HepG2 (cell line): ENCODE measurements around the gene STK32A.

ENCODE experiments used
- ERF ChIP-seq: IDR thresholded peaks from 2 replicates; pipeline ENCODE4 v1.6.1; 2018; ENCODE audit warnings: missing biosample characterization, missing genetic modification reagents
- MED13 ChIP-seq: sonication (generic); formaldehyde crosslinking; IDR thresholded peaks from 2 replicates; pipeline ENCODE4 v1.5.0; 2020; ENCODE audit warnings: missing genetic modification reagents
- PHF21A ChIP-seq: sonication (generic); formaldehyde crosslinking; IDR thresholded peaks from 2 replicates; pipeline ENCODE4 v1.5.0; 2020; ENCODE audit warnings: mild to moderate bottlenecking, missing genetic modification reagents
- POLR2G ChIP-seq: fragments of 200-400 bp; formaldehyde crosslinking; IDR thresholded peaks from 2 replicates; pipeline ENCODE4 v1.6.1; 2018; ENCODE audit warnings: mild to moderate bottlenecking, low read depth, low read length, moderate library complexity
- SMARCC2 ChIP-seq: fragments of 450-650 bp; IDR thresholded peaks from 2 replicates; pipeline ENCODE4 v1.6.1; 2017; ENCODE audit warnings: antibody characterized with exemption, mild to moderate bottlenecking
- ZNF260 ChIP-seq: sonication (generic); formaldehyde crosslinking; IDR thresholded peaks from 2 replicates; pipeline ENCODE4 v1.4.0; 2020; ENCODE audit warnings: missing genetic modification reagents, low read depth, mild to moderate bottlenecking, borderline replicate concordance
- ZNF446 ChIP-seq: sonication (generic); formaldehyde crosslinking; IDR thresholded peaks from 2 replicates; pipeline ENCODE4 v1.5.0; 2020; ENCODE audit warnings: mild to moderate bottlenecking, missing genetic modification reagents
- ZNF569 ChIP-seq: sonication (generic); formaldehyde crosslinking; IDR thresholded peaks from 2 replicates; pipeline ENCODE4 v1.5.0; 2020; ENCODE audit warnings: mild to moderate bottlenecking, missing genetic modification reagents, moderate library complexity, borderline replicate concordance
- ZNF770 ChIP-seq: sonication (generic); formaldehyde crosslinking; IDR thresholded peaks from 2 replicates; pipeline ENCODE4 v1.5.0; 2020; ENCODE audit warnings: mild to moderate bottlenecking, missing genetic modification reagents
- TF ChIP-seq, protein P1 (sequence below): sonication (generic); formaldehyde crosslinking; IDR thresholded peaks from 2 replicates; pipeline ENCODE4 v1.5.0; 2020; ENCODE audit warnings: mild to moderate bottlenecking, missing genetic modification reagents, moderate library complexity
- TF ChIP-seq, protein P2 (sequence below): IDR thresholded peaks from 2 replicates; pipeline ENCODE4 v1.6.1; 2012; ENCODE audit warnings: low read length, improper control_type of control experiment
- TF ChIP-seq, protein P3 (sequence below): sonication (generic); formaldehyde crosslinking; IDR thresholded peaks from 2 replicates; pipeline ENCODE4 v1.4.0; 2020; ENCODE audit warnings: missing genetic modification reagents

- TF ChIP-seq SMARCC2 = no peak
- no peak for TF ChIP-seq ZNF770
- TF ChIP-seq PHF21A (CRISPR knock-in tag) = no peak
- no peak for TF ChIP-seq ZNF260 (CRISPR knock-in tag)
- TF ChIP-seq ZNF569 (CRISPR knock-in tag) = no peak
- TF ChIP-seq, protein P1, sequence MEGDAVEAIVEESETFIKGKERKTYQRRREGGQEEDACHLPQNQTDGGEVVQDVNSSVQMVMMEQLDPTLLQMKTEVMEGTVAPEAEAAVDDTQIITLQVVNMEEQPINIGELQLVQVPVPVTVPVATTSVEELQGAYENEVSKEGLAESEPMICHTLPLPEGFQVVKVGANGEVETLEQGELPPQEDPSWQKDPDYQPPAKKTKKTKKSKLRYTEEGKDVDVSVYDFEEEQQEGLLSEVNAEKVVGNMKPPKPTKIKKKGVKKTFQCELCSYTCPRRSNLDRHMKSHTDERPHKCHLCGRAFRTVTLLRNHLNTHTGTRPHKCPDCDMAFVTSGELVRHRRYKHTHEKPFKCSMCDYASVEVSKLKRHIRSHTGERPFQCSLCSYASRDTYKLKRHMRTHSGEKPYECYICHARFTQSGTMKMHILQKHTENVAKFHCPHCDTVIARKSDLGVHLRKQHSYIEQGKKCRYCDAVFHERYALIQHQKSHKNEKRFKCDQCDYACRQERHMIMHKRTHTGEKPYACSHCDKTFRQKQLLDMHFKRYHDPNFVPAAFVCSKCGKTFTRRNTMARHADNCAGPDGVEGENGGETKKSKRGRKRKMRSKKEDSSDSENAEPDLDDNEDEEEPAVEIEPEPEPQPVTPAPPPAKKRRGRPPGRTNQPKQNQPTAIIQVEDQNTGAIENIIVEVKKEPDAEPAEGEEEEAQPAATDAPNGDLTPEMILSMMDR = no peak
- TF ChIP-seq, protein P2, sequence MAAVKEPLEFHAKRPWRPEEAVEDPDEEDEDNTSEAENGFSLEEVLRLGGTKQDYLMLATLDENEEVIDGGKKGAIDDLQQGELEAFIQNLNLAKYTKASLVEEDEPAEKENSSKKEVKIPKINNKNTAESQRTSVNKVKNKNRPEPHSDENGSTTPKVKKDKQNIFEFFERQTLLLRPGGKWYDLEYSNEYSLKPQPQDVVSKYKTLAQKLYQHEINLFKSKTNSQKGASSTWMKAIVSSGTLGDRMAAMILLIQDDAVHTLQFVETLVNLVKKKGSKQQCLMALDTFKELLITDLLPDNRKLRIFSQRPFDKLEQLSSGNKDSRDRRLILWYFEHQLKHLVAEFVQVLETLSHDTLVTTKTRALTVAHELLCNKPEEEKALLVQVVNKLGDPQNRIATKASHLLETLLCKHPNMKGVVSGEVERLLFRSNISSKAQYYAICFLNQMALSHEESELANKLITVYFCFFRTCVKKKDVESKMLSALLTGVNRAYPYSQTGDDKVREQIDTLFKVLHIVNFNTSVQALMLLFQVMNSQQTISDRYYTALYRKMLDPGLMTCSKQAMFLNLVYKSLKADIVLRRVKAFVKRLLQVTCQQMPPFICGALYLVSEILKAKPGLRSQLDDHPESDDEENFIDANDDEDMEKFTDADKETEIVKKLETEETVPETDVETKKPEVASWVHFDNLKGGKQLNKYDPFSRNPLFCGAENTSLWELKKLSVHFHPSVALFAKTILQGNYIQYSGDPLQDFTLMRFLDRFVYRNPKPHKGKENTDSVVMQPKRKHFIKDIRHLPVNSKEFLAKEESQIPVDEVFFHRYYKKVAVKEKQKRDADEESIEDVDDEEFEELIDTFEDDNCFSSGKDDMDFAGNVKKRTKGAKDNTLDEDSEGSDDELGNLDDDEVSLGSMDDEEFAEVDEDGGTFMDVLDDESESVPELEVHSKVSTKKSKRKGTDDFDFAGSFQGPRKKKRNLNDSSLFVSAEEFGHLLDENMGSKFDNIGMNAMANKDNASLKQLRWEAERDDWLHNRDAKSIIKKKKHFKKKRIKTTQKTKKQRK = no peak
- TF ChIP-seq ERF (CRISPR knock-in tag) = no peak
- no peak for TF ChIP-seq POLR2G
- no peak for TF ChIP-seq MED13 (CRISPR knock-in tag)
- TF ChIP-seq, protein P3, sequence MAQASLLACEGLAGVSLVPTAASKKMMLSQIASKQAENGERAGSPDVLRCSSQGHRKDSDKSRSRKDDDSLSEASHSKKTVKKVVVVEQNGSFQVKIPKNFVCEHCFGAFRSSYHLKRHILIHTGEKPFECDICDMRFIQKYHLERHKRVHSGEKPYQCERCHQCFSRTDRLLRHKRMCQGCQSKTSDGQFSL (CRISPR knock-in tag) = no peak
- no peak for TF ChIP-seq ZNF446 (CRISPR knock-in tag)
Measured at GRCh38 chr5:147208134-147208533, 26.7 kb upstream of the STK32A start.
